PC-9 (cell line): Measurements from ENCODE around the gene TEX55.

Source experiments
- CTCF ChIP-seq: fragments of 200-600 bp; sonication (generic); conservative IDR thresholded peaks from 2 replicates; pipeline ENCODE4 v1.6.1; 2017; ENCODE audit warnings: mixed run types, antibody characterized with exemption, mild to moderate bottlenecking, moderate library complexity
- EZH2 ChIP-seq: fragments of 200-600 bp; sonication (generic); IDR thresholded peaks from 2 replicates; pipeline ENCODE4 v1.8.0; 2017; ENCODE audit warnings: antibody characterized with exemption, low read depth

GRCh38 chr3:119149484-119149883, 3.5 kb downstream of the TEX55 start:
- TF ChIP-seq CTCF (no peak), EZH2 (no peak)
